ENCODE measurements around the gene PHKA2.

The PHKA2 gene

GRCh38 chrX:18931972-18932371 lies 51.9 kb downstream of the PHKA2 start:
- peak; percentile 6 for DNase-seq

DNA sequence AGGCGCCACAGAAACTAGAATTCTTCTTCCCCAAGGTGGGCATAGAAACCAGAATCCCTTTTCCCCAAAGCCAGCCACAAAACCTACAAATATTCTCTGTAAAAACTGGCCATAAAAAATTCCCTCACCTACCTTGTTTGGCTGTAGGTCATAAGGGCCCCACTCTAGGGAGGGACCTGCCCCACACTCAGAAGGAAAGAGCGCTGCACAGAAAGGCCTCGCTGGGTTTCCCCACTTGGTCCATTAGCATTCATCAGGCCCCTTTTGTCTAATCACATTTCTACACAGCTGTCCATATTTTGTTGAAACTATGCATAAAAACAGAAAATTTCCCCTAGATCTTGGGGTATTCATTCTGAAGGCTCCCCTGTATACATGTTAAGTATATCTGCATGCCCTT lies 54.1 kb downstream of the PHKA2 start:
- no peak for DNase-seq

GRCh38 chrX:18927558-18927957 lies 56.4 kb downstream of the PHKA2 start:
- DNase-seq = no peak

- no peak for DNase-seq
Observed at GRCh38 chrX:18924507-18925088, 59.3 kb downstream of the PHKA2 start.

- DNase-seq = no peak
Observed at GRCh38 chrX:18920566-18920965, 63.3 kb downstream of the PHKA2 start.

- DNase-seq = no peak
Observed at GRCh38 chrX:18920079-18920478, 63.8 kb downstream of the PHKA2 start.

DNA sequence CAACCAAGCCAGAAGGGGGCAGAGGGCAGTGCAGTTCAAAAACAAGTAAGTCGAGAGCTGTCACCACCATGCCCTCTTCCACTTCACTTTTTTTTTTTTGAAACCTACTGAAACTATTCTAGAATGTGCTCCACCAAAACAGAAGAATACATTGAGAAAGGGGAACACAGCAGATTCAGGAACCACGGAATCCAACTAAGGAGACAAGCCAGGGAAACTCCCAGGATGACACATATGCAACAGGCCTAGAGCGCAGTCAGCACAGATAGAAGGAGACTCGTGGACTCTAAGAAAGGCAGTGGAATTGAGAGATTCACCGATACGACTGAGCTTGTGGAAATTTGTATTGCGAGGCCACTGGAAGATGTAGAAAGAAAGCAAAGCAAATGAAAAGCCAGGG lies 66.1 kb downstream of the PHKA2 start:
- no peak for DNase-seq

DNA sequence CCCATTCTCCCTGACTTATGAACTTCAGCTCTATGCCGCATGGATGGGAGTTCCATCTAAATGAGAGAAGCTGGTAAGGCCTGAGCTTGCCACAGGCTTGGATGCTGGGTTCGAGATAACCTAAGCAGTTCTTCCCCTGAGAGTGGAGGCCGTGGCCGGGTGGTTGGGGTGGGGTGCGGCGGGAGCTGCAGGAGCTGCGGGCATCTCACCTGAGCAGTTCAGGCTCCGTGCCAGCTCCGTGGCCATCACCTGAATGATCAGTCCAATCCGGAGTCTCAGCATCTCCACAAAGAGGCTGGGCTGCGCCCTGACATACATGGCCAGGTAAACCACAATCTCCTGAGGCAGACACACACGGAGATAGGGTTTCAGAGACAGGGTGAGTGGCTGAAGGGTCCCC lies 77.6 kb downstream of the PHKA2 start:
- DNase-seq = no peak

DNA sequence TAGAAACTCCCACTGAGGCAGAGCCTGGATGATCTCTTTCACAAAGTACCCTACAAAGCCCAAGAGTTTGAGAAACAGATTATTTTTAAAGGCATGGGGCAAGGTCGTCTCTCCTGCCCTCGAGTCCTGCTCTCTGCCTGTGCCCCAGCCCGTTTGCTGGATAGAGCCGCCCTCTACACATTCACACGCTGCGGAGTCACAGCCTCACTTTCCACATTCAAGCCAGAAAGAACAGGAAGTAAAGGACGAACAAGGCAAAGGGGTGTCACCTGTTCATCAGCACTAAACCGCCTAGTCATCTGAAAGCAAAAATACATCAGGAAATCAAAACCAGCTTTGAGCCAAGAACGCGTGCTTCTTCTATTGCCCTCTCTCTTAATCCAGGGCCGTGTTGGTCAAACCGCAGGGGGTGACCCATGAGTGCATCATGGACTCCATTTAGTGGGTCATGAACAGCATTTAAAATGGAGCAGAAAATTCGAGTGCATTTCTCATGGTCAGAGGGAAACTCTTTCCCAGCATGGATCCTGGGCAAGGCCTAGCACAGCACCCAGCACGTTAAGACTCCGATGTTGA lies 83.4 kb downstream of the PHKA2 start:
- no peak for DNase-seq

- no peak for DNase-seq
Observed at GRCh38 chrX:18899796-18900380, 84.0 kb downstream of the PHKA2 start.

DNA sequence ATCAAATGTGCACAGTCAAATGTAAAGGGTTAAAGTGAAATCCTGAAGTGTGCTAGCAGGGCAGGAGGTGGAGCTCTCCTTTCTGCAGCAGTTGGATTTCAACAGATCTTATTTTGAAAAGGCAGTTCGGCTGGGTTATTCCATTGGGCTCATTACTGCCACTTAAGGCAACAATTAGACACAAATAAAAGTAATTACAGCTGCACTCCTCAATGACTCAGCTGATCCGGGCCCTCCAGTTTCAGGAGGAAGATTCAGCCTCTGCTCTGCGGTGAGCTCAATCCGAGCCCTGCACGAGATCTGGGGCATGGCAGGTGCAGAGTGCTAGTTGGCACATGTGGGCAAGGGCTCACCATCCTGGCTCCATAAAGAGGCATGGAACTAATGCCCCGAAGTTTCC lies 85.4 kb downstream of the PHKA2 start:
- no peak for DNase-seq

DNA sequence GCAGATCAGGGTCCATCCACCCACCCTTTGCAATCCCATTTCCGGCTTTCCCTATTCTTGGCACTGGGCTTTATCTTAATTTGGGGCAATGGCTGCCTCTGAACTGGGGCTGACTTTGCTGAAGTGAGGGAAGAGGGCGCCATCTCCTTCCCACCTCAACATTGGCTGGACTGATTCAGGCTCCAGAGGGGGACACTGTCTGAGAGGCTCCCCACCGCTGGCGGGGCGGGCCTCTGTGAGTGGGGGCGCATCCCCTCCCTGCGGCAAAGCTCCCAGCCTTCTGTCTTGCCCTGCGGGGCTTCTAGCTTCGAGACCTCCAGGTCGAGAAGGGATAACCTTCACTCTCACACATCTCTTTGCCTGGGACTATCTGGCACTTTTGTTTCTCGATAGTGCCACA lies 85.8 kb downstream of the PHKA2 start:
- DNase-seq = no peak

DNA sequence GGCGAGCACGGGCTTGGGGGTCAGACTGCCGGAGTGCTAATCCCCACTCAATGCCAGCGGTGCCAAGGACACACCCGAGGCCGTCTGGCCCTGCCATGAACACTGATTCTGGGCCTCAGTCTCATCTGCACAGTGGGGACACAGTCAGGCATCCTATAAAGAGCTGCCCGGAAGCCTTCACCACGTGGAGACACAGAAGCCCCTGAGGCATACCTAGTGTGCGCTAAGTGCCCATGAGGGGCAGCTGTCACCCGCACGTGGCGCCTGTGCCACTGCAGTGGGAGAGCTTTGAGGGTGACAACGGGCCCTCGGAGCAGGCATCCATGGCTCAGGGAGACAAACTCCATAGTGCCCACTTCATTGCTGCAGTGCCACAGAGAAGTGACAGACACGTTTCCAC lies 86.3 kb downstream of the PHKA2 start:
- no peak for DNase-seq

DNA sequence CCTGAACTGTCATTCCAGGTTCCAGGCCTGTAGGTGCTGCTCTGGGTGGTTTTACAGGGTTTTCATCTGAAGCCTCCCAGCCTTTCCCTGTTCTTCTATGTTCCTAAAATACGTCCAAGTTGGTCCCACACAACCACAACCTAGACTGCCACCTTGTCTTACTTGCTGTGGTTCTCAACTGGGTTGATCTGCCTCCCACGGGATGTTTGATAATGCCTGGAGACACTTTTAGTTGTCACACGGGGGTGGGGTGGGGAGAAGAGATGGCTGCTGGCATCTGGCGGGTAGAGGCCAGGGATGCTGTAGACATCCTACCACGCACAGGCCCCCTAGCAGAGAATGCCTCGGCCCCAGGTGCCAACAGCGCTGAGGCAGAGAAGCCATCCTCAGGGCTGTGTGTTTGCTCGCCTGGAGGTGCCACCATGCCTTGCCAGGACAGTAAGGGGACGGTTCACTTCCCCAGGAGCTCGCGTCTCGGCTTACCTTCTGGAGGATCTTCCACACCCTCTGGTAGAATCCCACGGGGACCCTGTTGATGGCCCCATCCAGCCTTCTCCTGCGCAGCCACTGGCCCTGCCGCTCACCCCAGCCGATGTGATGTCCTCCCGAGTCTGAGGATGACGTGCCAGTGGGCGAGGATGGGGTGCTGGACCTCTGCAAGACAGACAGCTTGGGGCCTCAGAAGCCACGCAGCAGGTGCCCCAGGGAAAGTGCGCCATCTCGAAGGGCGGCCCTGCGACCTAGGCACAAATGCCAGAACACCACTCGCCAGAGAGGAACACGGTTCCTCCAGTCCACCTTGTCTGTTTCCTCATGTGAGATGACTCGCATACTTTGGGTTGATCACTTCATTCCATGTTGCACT lies 87.0 kb downstream of the PHKA2 start:
- no peak for DNase-seq

GRCh38 chrX:18895189-18895951 lies 88.5 kb downstream of the PHKA2 start:
- DNase-seq = peak; percentile 25

DNA sequence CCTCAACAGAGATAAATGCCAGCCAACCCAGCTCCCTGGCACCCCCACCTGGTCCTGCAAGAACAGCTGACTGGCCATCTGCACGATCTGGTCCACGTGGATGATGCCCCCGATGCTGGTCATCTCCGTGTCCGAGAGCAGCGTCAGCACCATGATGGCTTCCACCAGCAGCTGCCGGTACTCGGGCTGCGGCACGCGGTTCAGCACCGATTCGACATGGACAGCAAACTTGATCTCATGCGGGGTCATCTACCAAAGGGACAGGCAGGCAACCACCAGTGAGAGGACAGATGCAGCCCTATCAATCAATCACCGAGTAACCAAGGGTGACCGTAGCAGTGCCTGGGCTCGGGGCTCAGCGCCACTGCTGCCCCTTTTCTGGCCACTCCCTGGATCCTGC lies 89.8 kb downstream of the PHKA2 start:
- no peak for DNase-seq

- DNase-seq = no peak
Observed at GRCh38 chrX:18893536-18893935, 90.4 kb downstream of the PHKA2 start.

DNA sequence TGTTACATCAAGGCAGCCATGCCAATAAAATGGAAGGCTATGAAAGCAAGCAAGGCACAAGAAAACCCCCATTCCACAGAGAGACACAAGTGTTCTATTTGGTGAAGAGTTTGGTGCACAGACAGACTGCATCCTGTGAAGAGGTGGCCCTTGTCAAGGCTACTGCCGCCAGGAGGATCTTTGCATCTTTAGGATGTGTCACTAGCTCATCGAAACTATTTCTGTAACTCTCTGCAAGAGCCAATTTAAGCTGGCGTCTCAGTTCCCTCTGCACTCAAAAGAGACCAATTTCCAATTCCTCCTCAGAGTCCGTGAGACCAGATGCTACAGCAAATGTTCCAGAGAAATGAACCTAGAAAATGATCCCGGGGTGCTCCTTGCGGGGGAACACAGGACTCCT lies 91.0 kb downstream of the PHKA2 start:
- DNase-seq = no peak

DNA sequence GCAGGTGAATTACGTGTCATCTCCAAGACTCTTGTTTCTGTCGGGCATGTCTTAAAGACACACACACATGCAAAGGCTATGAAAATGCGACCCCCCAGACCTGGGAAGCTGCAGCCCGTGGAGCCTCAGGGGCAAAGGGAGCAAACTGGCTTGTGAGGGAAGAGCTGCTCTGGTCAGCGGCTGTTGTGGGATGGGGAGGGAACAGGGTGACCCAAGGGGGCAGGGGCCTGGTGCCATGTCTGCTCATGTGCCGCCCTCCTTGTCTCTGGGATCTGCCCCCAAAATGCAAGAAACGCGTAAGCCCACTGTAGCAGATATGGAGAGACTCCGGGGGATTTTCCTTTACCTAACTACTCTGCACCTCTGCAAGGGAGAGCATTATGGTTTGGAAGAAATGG lies 92.4 kb downstream of the PHKA2 start:
- no peak for DNase-seq

DNA sequence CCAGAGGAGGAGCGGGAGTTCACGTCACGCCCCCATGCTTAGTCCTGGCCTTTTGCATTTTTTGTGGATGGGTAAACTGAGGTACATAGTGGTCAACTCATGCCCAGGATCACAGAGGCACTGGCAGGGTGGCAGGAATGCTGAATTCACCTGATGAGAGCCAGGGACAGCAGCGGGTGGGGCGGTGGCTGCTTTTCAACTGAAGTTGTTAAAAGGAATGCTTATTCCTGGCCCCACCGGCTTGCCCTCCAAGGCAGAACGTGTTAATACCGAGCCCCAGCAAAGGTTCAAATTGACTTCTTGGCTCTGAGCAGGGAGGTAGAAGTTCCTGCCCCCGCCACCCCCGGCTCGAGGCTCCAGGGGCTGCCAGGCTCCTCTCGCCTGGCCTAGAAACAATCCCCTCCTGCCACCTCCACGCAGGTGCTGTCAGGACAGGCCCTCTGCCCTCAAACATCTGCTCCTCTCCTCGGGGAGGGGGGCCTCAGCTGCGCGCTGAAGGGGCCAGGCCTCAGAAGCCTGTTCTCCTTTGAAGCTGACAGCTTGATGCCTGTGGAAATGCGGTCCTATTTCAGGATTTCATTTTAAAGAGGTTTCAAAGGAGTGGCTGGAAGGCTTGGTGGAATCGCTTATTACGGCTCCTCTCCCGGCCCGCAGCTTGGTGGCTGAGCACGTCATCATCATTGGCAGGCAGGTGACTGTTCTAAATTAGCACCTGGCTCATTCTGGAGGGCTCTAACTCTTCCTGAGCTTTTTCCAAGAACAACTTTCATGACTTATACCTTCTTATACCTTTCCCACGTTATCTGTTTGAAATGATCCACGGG lies 93.0 kb downstream of the PHKA2 start:
- DNase-seq = no peak

- DNase-seq = no peak
Observed at GRCh38 chrX:18890049-18890381, 93.9 kb downstream of the PHKA2 start.

Measured in fibroblast of skin of abdomen (primary cell).